OCI-LY1 (cell line): Measurements from ENCODE around the gene CAPN15.

Experiments
- EZH2 ChIP-seq: fragments of 200-600 bp; sonication (generic), shearing (Covaris generic); IDR thresholded peaks from 2 replicates; pipeline ENCODE4 v1.8.0; 2017; ENCODE audit warnings: borderline replicate concordance, mixed run types, mild to moderate bottlenecking, antibody characterized with exemption, low read length, moderate library complexity, mixed read lengths
- TF ChIP-seq, protein P1 (sequence below): fragments of 200-600 bp; sonication (generic), shearing (Covaris generic); IDR thresholded peaks from 2 replicates; pipeline ENCODE4 v1.5.1; 2017; ENCODE audit warnings: mild to moderate bottlenecking, antibody characterized with exemption, low read length, moderate library complexity, mixed read lengths

DNA sequence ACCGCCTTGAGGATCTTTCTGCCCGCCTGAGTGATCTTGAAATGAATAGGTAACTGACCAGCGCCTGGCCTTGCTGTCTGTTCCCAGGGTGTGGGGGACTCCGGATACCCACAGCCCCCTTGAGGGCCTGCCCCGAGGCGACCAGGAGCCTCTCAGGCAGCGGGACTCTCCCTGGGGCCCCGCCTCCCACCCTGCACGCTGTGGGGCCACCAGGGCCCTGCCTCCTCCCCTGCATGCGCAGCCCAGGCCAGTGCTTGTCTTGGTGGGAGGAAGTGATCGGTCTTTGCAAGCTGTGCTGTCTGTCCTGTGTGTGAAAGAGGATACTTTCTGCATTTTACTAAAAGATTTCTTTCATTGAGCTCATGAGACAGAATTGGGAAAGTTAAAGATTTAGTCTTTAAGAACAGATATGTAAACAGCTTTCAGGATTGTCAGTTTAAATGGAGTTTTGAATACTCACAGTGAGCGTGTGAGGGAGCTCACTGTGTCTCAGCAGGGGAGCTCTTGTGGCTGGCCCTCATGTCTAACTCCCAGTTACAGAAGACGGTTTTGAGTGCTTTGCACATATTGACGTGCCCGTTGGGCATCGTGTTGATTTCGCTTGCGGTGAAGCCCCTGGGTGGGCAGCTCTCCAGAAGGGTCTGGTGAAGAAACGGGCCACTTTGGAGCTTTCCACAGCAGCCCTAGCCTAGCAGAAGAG lies 36.1 kb upstream of the CAPN15 start:
- TF ChIP-seq, protein P1, sequence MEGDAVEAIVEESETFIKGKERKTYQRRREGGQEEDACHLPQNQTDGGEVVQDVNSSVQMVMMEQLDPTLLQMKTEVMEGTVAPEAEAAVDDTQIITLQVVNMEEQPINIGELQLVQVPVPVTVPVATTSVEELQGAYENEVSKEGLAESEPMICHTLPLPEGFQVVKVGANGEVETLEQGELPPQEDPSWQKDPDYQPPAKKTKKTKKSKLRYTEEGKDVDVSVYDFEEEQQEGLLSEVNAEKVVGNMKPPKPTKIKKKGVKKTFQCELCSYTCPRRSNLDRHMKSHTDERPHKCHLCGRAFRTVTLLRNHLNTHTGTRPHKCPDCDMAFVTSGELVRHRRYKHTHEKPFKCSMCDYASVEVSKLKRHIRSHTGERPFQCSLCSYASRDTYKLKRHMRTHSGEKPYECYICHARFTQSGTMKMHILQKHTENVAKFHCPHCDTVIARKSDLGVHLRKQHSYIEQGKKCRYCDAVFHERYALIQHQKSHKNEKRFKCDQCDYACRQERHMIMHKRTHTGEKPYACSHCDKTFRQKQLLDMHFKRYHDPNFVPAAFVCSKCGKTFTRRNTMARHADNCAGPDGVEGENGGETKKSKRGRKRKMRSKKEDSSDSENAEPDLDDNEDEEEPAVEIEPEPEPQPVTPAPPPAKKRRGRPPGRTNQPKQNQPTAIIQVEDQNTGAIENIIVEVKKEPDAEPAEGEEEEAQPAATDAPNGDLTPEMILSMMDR, result no peak
- no peak for TF ChIP-seq EZH2
